Psoas muscle (tissue), 8 donors: ENCODE results near the gene STK17B. TPM values are rescaled to one million over a fixed set of nuclear protein-coding genes. Genes with fewer than 3 reads are reported as not detected.

Experiments used
- ATAC-seq, 4 donors: fragments of 200-7000 bp; cut with Tn5 transposase; one replicate each; pipeline ENCODE4 v1.9.1; 2020; ENCODE audit warnings: moderate library complexity in 3 of 4, mild to moderate bottlenecking in 2 of 4
- DNase-seq, 2 donors: peaks; one replicate each; pipeline ENCODE4 v3.0.0-alpha.2; 2020
- H3K27ac ChIP-seq: fragments of 200-600 bp; one replicate; pipeline ENCODE4 v1.8.0; 2022
- H3K27me3 ChIP-seq, 3 donors: fragments of 200-600 bp in 1 of 3; one replicate each; pipeline versions ENCODE4 v1.6.1 to v1.8.0; 2013 to 2022; ENCODE audit warnings: low read length in 2 of 3, mild to moderate bottlenecking in 2 of 3, moderate library complexity in 1 of 3; ENCODE audit not compliant: insufficient read depth in 3 of 3
- H3K36me3 ChIP-seq, 2 donors: fragments of 200-600 bp in 1 of 2; one replicate each; pipeline versions ENCODE4 v1.6.1 to v1.8.0; 2013 to 2022; ENCODE audit warnings: low read depth in 1 of 2, mild to moderate bottlenecking in 1 of 2, moderate library complexity in 1 of 2; ENCODE audit not compliant: insufficient read depth in 1 of 2
- H3K4me1 ChIP-seq: fragments of 200-600 bp; one replicate; pipeline ENCODE4 v1.8.0; 2022
- H3K4me3 ChIP-seq: fragments of 200-600 bp; one replicate; pipeline ENCODE4 v1.8.0; 2022; ENCODE audit warnings: mild to moderate bottlenecking
- H3K9me3 ChIP-seq: fragments of 200-600 bp; one replicate; pipeline ENCODE4 v1.8.0; 2022
- CTCF ChIP-seq: fragments of 200-600 bp; IDR thresholded peaks from one replicate; pipeline ENCODE4 v1.8.0; 2022; ENCODE audit warnings: antibody characterized with exemption
- WGBS, 3 donors: extraction: QIAGEN DNeasy Blood & Tissue Kit; methylation state at CpG; one replicate each; pipeline versions ENCODE4 v1.1.6 to v1.1.7; 2013; 5-methylcytosine and 5-hydroxymethylcytosine counted together
- intact Hi-C, 2 donors: fragments of 100-400 bp; cut with DNase I; formaldehyde crosslinking; loops; one replicate each; pipeline versions ENCODE4 v1.11.0 to v1.14.2; 2022
- polyA plus RNA-seq, 3 donors: library from polyadenylated mRNA; stranded (reverse); fragments of 200-250 nt; gene quantifications; one replicate each; pipeline ENCODE4 v1.2.3, GENCODE V29; 2013
- total RNA-seq, 4 donors: library from RNA; stranded (reverse); fragmentation: NEBNext Ultra II Directional in 2 of 4; extraction: Animal tissue kit (Norgen Biotek cat#: 25700) in 2 of 4; gene quantifications; one replicate each; pipeline versions ENCODE4 v1.2.1 to v1.2.4, GENCODE V29; 2021 to 2023
- donor health status: healthy with polysubstance abuse.
- donor health status: DM: no; HTN: no; CAD: no; lungs with moderate emphysema.
- donor health status: Bipolar disorder and iron deficiency.
- donor health status: healthy.
- donor health status: DM: yes; HTN: yes; CAD: no.
- donor health status: DM: no; HTN: no; CAD: no.
- donor health status: DM: no; HTN: no; CAD: no.
- donor health status: DM: yes; HTN: yes; CAD: no.

STK17B gene
- total and polyA plus RNA-seq, 7 donors = 1.3 to 5.3 (median 3.1) TPM

DNA sequence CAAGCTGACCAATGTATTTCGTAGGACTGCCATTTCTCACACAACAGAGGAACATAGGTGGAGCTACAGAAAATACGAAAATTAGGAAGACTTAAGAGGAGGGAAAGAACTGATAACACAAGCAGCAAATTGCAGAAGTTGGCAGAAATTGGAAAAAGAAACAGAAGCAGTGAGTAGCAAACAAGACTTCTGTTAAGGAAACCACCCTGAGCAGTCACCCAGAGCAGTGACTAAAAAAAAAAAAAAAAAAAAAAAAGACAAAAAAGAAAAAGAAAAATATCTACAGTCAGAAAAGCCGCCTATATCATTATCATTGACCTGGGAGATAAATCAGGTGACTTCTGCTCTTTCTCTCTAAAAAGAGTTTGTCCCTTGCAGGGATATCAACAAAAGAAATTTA, 21.4 kb downstream of the STK17B start:
- no peak overlapping the region for H3K4me3 ChIP-seq
- intact Hi-C loops = no loop called here

GRCh38 chr2:196148736-196149135, 22.6 kb downstream of the STK17B start:
- ATAC-seq = no peak
- no peak for TF ChIP-seq CTCF
- Histone ChIP-seq H3K36me3 (peaks cover 3 to 11% of the 10 kb centered on the region in 2 donors), H3K4me3 (no peak overlapping the region), H3K27me3 (no peaks in the 10 kb centered on the region), H3K27ac (no peak overlapping the region), H3K9me3 (no peaks in the 10 kb centered on the region), H3K4me1 (no peaks in the 10 kb centered on the region)
- DNase-seq = no peak
- intact Hi-C loops = no loop called here
- WGBS, 3 donors = 91 to 93% (median 93%) methylated on average over 2 of the region's 2 CpGs

More for the DNA sequence above, 21.4 kb downstream of the STK17B start:
- Histone ChIP-seq H3K36me3 (peaks cover under 1 to 13% of the 10 kb centered on the region in 2 donors), H3K4me1 (no peaks in the 10 kb centered on the region), H3K9me3 (no peaks in the 10 kb centered on the region), H3K27ac (no peak overlapping the region), H3K27me3 (no peaks in the 10 kb centered on the region)
- no peak for ATAC-seq
- 60 to 85% (median 76%) methylated on average over 3 of the region's 3 CpGs for WGBS, 3 donors
- DNase-seq = no peak
- TF ChIP-seq CTCF = no peak

DNA sequence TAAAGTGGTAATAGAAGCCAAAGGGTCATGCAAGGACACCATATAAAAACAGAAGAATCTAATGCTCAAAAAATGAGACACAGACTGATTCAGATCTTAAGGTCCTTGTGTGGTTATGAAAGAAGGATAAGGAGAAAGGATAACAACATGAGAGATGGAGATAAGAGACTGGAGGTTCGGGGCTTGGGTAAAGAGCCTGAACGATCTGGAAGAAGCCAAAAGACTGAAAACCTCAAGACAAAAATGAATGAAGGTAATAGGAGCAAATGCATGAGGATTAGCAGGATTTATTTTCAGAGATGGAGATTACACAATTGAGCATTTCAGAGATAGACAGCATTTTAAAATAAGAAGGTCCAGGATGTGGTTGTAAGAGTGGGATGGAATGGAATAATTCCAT, 26.1 kb downstream of the STK17B start:
- Histone ChIP-seq H3K36me3 (peaks cover 3 to 19% of the 10 kb centered on the region in 2 donors), H3K27me3 (no peaks in the 10 kb centered on the region), H3K27ac (no peak overlapping the region), H3K4me1 (no peaks in the 10 kb centered on the region), H3K4me3 (no peak overlapping the region), H3K9me3 (no peaks in the 10 kb centered on the region)
- DNase-seq (no peak), ATAC-seq (no peak)
- no peak for TF ChIP-seq CTCF
- 71 to 91% (median 84%) methylated on average over 2 of the region's 2 CpGs for WGBS, 3 donors
- intact Hi-C loops = no loop called here

DNA sequence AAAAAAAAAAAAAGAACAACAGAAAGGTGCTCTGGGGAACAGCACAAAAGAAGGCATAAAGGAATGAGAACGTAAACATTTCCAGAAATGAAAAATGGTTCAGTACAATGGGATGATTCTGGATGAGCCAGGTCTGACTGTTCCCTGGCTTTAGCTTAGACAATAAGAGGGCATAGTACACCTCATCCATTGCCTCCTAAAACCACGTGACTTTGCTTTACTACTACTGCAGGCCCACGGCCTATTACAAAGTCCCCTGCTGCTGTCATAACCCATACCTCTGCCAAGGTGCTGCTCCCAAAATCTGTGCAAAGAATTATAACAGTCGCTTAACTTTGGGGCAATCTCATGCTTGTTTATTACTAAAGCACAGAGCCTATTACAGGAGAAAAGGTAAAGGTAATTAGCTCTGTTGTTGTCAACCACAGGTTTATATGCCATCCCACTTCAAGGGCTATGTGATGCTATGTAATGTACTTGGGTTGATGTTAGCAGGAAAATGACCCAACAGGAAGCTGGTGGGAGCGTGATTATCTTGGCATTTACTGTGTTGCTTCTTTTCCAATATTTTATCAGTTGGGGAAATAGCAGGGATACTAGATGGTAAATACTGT, 26.8 kb downstream of the STK17B start:
- no peaks in the 10 kb centered on the region for H3K9me3 ChIP-seq
- WGBS, 3 donors = 91 to 93% (median 93%) methylated on average over 5 of the region's 5 CpGs
- intact Hi-C loops = no loop called here
- ATAC-seq (no peak), DNase-seq (no peak)
- peaks cover 3 to 25% of the 10 kb centered on the region in 2 donors for H3K36me3 ChIP-seq
- H3K4me3 ChIP-seq = no peak overlapping the region
- no peak for TF ChIP-seq CTCF
- no peak overlapping the region for H3K27ac ChIP-seq
- H3K4me1 ChIP-seq = no peaks in the 10 kb centered on the region
- no peaks in the 10 kb centered on the region for H3K27me3 ChIP-seq

- Histone ChIP-seq H3K27ac (no peak overlapping the region), H3K4me3 (no peak overlapping the region), H3K9me3 (no peaks in the 10 kb centered on the region), H3K27me3 (no peaks in the 10 kb centered on the region), H3K36me3 (peaks cover 3 to 34% of the 10 kb centered on the region in 2 donors), H3K4me1 (no peaks in the 10 kb centered on the region)
- TF ChIP-seq CTCF = no peak
- intact Hi-C loops = no loop called here
- 92 to 98% (median 96%) methylated on average over 4 of the region's 4 CpGs for WGBS, 3 donors
- DNase-seq (no peak), ATAC-seq (no peak)
Observed at GRCh38 chr2:196143730-196144131, 27.6 kb downstream of the STK17B start.
